ENCODE results near the gene CXCR3. TPM values are rescaled to one million over a fixed set of nuclear protein-coding genes. Genes with fewer than 3 reads are reported as not detected.
"Not testable (repeated sequence)": the region's sequence is repeated elsewhere in the genome, so short reads cannot be mapped to it uniquely, and the experiment has no call there.

CXCR3 gene
- total RNA-seq, 1 donor from 2014 or later, result not detected

- peak; percentile 48 for DNase-seq
Observed at GRCh38 chrX:71636438-71637252, 18.3 kb upstream of the CXCR3 start.

DNA sequence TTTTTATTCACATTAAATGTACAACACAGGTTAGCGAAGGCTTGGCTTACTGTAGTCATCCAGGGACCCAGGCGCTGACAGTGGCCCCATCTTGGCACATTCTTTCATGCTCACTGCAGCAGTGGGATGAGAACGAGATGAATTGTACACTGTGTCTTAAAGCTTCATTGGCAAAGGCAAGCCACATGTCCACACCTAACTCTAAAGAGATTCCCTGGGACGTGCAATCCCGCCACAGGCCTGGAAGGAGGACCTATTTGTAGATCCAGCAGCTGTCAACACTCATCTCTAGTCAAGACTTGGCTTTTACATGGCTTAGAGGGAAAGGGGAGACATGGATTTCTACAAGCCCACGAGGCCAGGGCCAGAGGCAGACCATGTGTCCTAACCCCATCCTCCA lies 16.1 kb upstream of the CXCR3 start:
- no peak for DNase-seq

DNA sequence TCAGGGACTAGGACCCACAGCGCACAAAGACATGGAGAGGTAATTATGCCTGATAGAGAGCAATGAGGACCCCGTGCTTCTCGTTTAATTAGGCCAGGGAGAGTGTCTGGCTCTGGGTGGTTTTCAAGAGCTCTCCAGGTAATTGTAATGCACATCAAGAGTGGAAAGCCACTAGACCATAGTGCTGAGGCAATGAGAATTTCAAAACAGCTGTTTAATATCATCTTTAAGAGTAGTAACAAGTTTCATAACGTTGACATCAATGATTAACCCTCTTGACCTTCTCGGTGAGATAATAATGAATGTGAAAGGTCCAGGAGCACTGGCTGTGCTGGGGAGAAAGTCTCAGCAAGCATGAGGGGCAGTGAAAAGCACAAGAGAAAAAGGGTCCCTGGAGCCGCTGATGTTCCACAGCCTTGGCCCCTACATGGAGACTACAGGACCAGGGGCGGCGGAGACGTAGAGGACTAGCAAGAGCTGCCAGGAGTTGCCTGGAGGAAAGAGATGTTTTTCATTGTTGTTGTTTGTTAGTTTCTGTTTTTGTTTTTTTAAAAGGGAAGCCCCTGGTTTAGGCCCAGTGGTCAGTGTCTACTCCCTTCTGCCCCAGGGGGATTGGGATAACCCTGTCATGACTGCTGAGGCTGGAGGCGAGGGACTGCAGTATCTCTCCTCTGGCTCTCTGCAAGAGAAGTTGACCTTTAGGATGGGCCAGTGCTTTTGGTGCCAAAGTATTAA lies 14.8 kb upstream of the CXCR3 start:
- no peak for DNase-seq

GRCh38 chrX:71629467-71629866 lies 11.2 kb upstream of the CXCR3 start:
- DNase-seq, result no peak

GRCh38 chrX:71627588-71628404 lies 9.5 kb upstream of the CXCR3 start:
- no peak for DNase-seq

GRCh38 chrX:71626576-71626975 lies 8.3 kb upstream of the CXCR3 start:
- no peak for DNase-seq

DNA sequence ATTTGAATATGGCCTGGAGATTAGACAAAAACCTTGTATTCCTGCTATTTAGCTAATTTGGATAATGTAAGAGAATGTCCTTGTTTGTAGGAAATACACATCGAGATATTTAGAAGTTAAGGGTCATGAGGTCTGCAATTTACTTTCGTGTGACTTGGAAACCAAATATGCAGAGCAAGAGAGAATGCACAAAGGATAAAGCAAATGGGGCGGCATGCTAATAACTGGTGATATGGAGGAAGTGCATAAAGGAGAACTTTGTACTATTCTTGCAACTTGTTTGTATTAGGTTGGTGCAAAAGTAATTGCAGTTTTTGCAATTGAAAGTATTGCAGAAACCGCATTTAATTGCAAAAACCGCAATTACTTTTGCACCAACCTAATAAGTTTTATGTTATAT lies 7.2 kb upstream of the CXCR3 start:
- DNase-seq, result no peak

DNA sequence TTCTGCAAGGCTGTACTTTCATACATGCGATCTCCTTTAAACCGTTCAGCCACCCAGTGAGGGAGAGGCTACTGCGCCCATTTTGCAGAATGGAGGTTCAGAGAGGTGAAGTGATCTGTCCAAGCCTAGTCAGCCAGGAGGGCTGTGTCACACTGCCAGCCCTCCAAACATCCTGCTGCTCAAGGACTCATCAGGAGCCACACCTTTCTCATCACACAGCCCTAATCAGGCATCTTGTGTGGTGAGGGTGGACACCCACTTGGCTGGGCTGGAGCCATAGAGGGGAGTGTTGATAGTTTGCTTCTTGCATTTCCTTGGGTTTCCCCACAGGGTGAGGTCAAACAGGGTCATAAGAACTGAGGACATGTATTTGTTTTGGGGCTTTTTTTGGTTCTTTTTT lies 5.4 kb upstream of the CXCR3 start:
- no peak for DNase-seq

DNA sequence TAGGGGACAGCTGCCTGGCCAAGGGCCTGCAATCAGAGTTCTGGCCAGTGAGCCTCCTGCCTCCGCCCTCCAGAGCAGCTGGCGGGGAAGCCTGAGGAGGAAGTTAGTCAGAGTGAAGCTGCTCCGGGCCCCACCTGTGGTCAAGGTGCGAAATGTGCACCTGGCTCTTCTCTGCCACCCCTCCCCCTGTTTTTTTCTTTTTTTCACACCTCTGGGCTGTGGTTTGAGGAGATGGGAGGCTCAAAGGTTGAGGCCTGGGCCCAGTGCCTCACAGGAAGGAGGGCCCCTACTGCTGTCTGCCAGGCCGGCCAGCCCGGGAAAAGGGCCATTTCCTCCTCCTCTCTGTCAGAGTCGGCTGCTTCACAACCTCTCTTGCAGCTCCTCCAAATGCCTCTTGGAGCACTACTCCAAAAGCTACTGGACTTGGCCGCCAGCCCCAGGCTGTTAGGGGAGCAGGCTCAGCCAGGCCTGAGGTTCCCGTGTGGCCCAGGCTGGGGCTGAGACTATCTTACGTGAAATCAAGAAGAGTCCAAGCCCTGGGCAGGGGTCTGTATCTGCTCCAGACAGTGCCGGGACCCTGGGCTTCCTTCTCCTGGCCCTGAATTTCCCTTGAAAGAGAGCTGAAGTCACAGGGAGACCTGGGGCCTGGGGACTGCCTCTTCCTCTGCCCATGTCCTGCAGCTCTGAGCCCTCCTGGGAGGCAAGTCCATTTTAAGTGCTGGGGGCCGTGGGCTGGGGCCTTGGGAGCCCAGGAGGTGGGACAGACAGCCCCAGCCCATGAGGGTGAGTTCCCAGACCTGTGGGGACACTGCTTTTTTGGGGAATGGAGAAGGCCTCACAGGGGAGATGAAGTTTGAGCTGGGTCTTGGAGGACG lies 4.5 kb upstream of the CXCR3 start:
- peak; percentile 75 for DNase-seq

GRCh38 chrX:71622032-71622575 lies 3.8 kb upstream of the CXCR3 start:
- DNase-seq, result no peak

GRCh38 chrX:71621603-71622002 lies 3.3 kb upstream of the CXCR3 start:
- no peak for DNase-seq

DNA sequence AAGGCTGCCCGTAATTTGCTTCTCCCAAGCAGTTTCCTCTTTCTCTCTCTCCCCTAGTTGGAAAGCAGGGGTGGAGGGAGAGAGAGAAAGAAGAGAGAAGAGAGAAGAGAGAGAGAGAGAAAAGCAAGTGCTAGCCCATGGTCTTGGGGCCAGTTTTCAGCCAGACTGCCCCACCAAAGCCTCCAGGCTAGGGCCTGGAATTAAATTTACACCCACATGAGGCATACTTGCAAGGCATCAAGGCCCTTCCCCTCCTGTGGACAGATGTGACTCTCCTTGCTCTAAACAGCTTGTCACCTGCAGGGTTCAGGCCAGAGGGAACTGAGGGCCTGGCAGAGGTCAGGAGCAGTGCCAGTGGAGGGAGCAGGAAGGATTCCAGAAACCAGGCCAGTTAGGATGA lies 1.7 kb upstream of the CXCR3 start:
- no peak for DNase-seq

- DNase-seq, result no peak
Observed at GRCh38 chrX:71619193-71619592, 882 bp upstream of the CXCR3 start.

- DNase-seq, result no peak
Observed at GRCh38 chrX:71618787-71619186, 476 bp upstream of the CXCR3 start.

- no peak for DNase-seq
Observed at GRCh38 chrX:71617742-71618141, 569 bp downstream of the CXCR3 start.

DNA sequence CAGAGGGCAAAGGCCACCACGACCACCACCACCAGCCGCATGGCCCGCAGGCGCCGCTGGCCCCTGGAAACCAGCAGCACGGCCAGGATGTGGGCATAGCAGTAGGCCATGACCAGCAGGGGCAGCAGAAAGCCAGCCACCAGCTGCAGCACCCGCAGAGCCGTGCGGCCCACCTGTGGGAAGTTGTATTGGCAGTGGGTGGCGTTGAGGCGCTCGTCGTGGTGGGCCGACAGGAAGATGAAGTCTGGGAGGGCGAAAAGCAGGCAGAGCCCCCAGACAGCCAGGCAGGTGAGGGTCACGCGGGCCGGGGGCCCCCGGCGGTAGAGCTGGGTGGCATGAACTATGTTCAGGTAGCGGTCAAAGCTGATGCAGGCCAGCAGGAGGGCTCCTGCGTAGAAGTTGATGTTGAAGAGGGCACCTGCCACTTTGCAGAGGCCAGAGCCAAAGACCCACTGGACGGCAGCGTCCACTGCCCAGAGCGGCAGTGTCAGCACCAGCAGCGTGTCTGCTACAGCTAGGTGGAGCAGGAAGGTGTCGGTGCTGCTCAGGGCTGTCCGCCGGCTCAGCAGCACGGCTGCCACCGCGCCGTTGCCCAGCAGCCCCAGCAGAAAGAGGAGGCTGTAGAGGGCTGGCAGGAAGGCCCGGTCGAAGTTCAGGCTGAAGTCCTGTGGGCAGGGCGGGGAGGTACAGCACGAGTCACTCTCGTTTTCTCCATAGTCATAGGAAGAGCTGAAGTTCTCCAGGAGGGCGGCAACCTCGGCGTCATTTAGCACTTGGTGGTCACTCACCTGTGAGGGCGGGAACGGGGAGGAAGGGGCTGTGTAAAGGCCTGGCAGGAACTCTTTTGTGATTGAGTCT lies 1.4 kb downstream of the CXCR3 start:
- no peak for DNase-seq

DNA sequence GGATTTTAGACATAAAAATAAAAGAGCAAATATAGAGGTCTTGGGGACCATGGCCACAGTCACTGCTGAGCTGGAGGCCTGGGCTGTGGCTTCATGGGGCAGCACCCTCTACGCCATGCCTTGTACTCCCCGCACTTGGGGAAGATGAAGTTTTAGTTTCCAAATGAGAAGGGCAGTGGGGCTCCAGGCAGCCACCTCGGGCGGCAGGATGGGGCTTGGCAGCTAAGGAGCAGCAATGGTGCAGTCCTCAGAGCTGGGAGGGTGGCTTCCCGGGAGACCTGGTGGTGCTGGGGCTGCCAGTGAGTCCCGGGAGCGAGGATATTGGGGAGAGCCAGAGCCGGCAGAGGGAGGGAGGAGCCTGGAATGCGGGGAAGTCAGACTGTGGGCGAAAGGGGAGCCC lies 2.4 kb downstream of the CXCR3 start:
- no peak for DNase-seq

- no peak for DNase-seq
Observed at GRCh38 chrX:71615056-71615455, 3.3 kb downstream of the CXCR3 start.

DNA sequence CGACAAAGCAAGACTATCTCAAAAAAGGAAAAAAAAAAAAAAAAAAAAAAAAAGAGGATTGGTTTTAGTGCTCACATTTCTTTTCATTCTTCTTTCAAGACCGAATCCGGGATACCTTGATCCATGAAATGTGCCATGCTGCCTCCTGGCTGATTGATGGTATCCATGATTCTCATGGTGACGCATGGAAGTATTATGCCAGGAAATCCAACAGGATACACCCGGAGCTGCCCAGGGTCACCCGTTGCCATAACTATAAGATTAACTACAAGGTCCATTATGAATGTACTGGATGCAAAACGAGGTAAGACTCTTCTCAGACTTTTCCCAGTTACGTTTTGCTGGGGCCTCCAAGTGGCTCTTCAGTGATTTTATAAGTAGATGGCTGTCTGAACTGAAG lies 6.1 kb downstream of the CXCR3 start:
- DNase-seq, result peak; percentile 91

DNA sequence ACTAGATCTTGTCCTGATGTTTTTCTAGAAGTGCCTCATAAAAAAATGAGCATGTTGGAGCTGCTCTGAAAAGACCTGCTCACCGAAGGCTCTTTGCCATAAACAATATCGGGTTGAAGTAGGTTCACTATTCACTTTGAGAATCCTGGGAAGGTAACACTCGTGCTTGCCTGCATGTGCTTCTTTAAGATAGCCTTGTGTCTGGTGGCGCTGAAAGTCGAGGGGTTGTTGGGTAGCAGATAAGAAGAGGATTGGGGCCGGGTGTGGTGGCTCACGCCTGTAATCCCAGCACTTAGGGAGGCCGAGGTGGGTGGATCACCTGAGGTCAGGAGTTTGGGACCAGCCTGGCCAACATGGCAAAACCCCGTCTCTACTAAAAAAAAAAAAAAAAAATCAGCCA lies 6.6 kb downstream of the CXCR3 start:
- not testable (repeated sequence) for DNase-seq
